ENCODE measurements around the gene TBC1D10A. TPM values are rescaled to one million over a fixed set of nuclear protein-coding genes. Genes with fewer than 3 reads are reported as not detected.
"Not testable (repeated sequence)": the region's sequence is repeated elsewhere in the genome, so short reads cannot be mapped to it uniquely, and the experiment has no call there.

Gene TBC1D10A
- polyA plus RNA-seq, 3 donors: 10.7 to 13.2 (median 11.8) TPM

- DNase-seq (ENCODE audit: low read depth in 3 of 3, low spot score in 2 of 3): no peak
Observed at GRCh38 chr22:30347255-30347892, 20.6 kb upstream of the TBC1D10A start.

- no peak for DNase-seq (ENCODE audit: low read depth in 3 of 3, low spot score in 2 of 3)
Observed at GRCh38 chr22:30344447-30345200, 17.9 kb upstream of the TBC1D10A start.

GRCh38 chr22:30340911-30341685, 14.4 kb upstream of the TBC1D10A start:
- DNase-seq (ENCODE audit: low read depth in 3 of 3, low spot score in 2 of 3): no peak

- no peak for DNase-seq (ENCODE audit: low read depth in 3 of 3, low spot score in 2 of 3)
Observed at GRCh38 chr22:30338802-30339201, 12.1 kb upstream of the TBC1D10A start.

GRCh38 chr22:30338341-30338740, 11.6 kb upstream of the TBC1D10A start:
- DNase-seq (ENCODE audit: low read depth in 3 of 3, low spot score in 2 of 3): not testable (repeated sequence)

GRCh38 chr22:30337461-30337778, 10.7 kb upstream of the TBC1D10A start:
- DNase-seq (ENCODE audit: low read depth in 3 of 3, low spot score in 2 of 3): no peak

GRCh38 chr22:30336752-30337460, 10.2 kb upstream of the TBC1D10A start:
- DNase-seq (ENCODE audit: low read depth in 3 of 3, low spot score in 2 of 3): no peak

- DNase-seq (ENCODE audit: low read depth in 3 of 3, low spot score in 2 of 3): no peak
Observed at GRCh38 chr22:30335236-30335635, 8.5 kb upstream of the TBC1D10A start.

GRCh38 chr22:30334646-30335045, 7.9 kb upstream of the TBC1D10A start:
- no peak for DNase-seq (ENCODE audit: low read depth in 3 of 3, low spot score in 2 of 3)

- no peak for DNase-seq (ENCODE audit: low read depth in 3 of 3, low spot score in 2 of 3)
Observed at GRCh38 chr22:30333707-30334087, 7.0 kb upstream of the TBC1D10A start.

- no peak for DNase-seq (ENCODE audit: low read depth in 3 of 3, low spot score in 2 of 3)
Observed at GRCh38 chr22:30332994-30333706, 6.4 kb upstream of the TBC1D10A start.

- DNase-seq (ENCODE audit: low read depth in 3 of 3, low spot score in 2 of 3): no peak
Observed at GRCh38 chr22:30332551-30332950, 5.8 kb upstream of the TBC1D10A start.

- DNase-seq (ENCODE audit: low read depth in 3 of 3, low spot score in 2 of 3): no peak
Observed at GRCh38 chr22:30328466-30329049, 1.8 kb upstream of the TBC1D10A start.

- DNase-seq (ENCODE audit: low read depth in 3 of 3, low spot score in 2 of 3): no peak
Observed at GRCh38 chr22:30327864-30328345, 1.2 kb upstream of the TBC1D10A start.

GRCh38 chr22:30326255-30326705, 461 bp downstream of the TBC1D10A start:
- no peak for DNase-seq (ENCODE audit: low read depth in 3 of 3, low spot score in 2 of 3)

GRCh38 chr22:30325724-30326254, 952 bp downstream of the TBC1D10A start:
- DNase-seq (ENCODE audit: low read depth in 3 of 3, low spot score in 2 of 3): no peak

- DNase-seq (ENCODE audit: low read depth in 3 of 3, low spot score in 2 of 3): no peak
Observed at GRCh38 chr22:30325065-30325720, 1.5 kb downstream of the TBC1D10A start.

- DNase-seq (ENCODE audit: low read depth in 3 of 3, low spot score in 2 of 3): no peak
Observed at GRCh38 chr22:30324014-30324730, 2.6 kb downstream of the TBC1D10A start.

Measured in right renal cortex interstitium (tissue), 3 donors.